Mucosa of descending colon (tissue), 3 donors: Measurements from ENCODE around the gene RAB44. TPM values are rescaled to one million over a fixed set of nuclear protein-coding genes. Genes with fewer than 3 reads are reported as not detected.
A peak's percentile ranks its signal among the peaks of the same experiment; 100 is the strongest.

ENCODE experiments used
- ATAC-seq: fragments of 200-7000 bp; cut with Tn5 transposase; one replicate; pipeline ENCODE4 v1.9.1; 2020; ENCODE audit warnings: mild to moderate bottlenecking, moderate library complexity
- DNase-seq, 3 donors: peaks; one replicate each; pipeline ENCODE4 v3.0.0-alpha.2; 2020
- H3K36me3 ChIP-seq: fragments of 200-600 bp; one replicate; pipeline ENCODE4 v1.8.0; 2021; ENCODE audit warnings: low read depth, mild to moderate bottlenecking
- H3K4me1 ChIP-seq: fragments of 200-600 bp; one replicate; pipeline ENCODE4 v1.8.0; 2021; ENCODE audit warnings: low read depth, mild to moderate bottlenecking
- H3K4me3 ChIP-seq: fragments of 200-600 bp; one replicate; pipeline ENCODE4 v1.8.0; 2021; ENCODE audit warnings: mild to moderate bottlenecking
- H3K9me3 ChIP-seq: fragments of 200-600 bp; one replicate; pipeline ENCODE4 v1.8.0; 2021; ENCODE audit warnings: mild to moderate bottlenecking
- intact Hi-C, 2 donors: fragments of 100-400 bp; cut with DNase I in 1 of 2; cut with micrococcal nuclease in 1 of 2; formaldehyde crosslinking; loops; one replicate each; pipeline versions ENCODE4 v1.11.0 to v1.11.1; 2022; cut with DNase I, micrococcal nuclease
- total RNA-seq, 3 donors: library from RNA; stranded (reverse); fragmentation: NEBNext Ultra II Directional in 2 of 3; extraction: Animal tissue kit (Norgen Biotek cat#: 25700) in 2 of 3; gene quantifications; one replicate each; pipeline versions ENCODE4 v1.2.1 to v1.2.4, GENCODE V29; 2021 to 2023
- TF ChIP-seq, protein P1 (sequence below): fragments of 200-600 bp; IDR thresholded peaks from one replicate; pipeline ENCODE4 v1.8.0; 2022; ENCODE audit warnings: antibody characterized with exemption, mild to moderate bottlenecking
- donor health status: DM: no; HTN: no; CAD: no; lungs with moderate emphysema.
- donor health status: DM: no; HTN: no; CAD: no.
- donor health status: DM: no; HTN: yes; CAD: no.

The RAB44 gene
- total RNA-seq, 3 donors from 2014 or later, result 0.32 to 0.53 (median 0.32) TPM

DNA sequence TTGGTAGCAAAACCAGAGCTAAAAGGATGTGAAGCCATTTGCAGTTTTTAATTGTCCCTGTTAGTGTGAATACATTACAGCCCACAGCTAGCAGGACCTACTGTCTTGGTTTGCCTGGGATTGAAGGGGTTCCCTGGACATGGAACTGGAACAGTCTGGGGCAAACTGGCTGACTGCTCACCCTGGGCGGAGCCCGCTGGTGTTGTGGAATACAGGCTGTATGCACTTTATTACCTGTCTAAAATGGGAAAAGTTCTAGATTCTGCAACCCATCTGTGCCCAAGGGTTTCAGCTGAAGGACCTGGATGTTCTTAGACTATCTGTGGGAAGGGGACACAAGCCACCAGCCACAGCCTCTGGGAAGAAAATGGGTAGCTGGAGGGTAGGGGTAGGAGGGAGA lies 31.3 kb upstream of the RAB44 start:
- DNase-seq (peak in 1 of 3 donors; percentile 29), ATAC-seq (no peak)
- H3K4me1 ChIP-seq, result peaks cover 9% of the 10 kb centered on the region
- intact Hi-C loops, result no loop called here
- H3K36me3 ChIP-seq, result no peaks in the 10 kb centered on the region
- H3K4me3 ChIP-seq, result no peak overlapping the region
- TF ChIP-seq, protein P1, sequence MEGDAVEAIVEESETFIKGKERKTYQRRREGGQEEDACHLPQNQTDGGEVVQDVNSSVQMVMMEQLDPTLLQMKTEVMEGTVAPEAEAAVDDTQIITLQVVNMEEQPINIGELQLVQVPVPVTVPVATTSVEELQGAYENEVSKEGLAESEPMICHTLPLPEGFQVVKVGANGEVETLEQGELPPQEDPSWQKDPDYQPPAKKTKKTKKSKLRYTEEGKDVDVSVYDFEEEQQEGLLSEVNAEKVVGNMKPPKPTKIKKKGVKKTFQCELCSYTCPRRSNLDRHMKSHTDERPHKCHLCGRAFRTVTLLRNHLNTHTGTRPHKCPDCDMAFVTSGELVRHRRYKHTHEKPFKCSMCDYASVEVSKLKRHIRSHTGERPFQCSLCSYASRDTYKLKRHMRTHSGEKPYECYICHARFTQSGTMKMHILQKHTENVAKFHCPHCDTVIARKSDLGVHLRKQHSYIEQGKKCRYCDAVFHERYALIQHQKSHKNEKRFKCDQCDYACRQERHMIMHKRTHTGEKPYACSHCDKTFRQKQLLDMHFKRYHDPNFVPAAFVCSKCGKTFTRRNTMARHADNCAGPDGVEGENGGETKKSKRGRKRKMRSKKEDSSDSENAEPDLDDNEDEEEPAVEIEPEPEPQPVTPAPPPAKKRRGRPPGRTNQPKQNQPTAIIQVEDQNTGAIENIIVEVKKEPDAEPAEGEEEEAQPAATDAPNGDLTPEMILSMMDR, result no peak
- no peaks in the 10 kb centered on the region for H3K9me3 ChIP-seq

DNA sequence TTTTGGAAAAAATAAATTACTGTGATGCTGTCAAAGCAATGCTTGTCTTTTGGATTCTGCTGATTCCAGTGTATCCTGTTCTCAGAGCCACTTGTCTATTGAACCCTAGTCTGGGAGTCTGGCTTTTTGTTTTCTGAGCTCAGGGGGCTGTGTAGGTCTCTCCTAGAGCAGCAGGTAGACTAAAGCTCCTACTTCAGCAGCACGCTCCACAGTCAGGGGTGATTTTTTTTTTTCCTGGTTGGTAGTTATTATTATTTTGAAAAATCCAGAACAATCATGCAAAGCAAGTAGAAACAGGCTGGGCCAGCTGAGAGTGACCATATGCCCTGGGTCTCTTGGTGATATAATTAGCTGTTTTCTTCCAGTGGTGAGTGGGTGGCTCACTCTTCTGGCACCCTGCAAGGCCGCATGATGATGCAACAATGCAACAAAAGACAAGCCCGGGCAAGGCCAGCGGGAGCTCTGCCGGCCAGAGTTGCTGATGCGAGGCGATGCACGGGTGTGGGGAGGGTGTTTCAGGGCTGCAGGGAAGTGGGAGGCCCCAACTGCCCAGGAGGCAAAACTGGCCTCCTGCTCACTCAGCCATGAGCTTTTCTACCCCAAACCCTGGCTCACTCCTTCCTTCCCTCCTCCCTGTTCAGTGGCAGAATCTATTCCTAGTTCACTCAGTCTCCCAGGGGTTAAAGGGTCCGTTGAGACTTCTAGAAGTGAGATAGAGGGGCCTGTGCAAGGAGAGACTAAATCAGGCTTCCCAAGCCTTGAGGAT lies 30.6 kb upstream of the RAB44 start:
- ATAC-seq (peak; percentile 66), DNase-seq (peak in 2 of 3 donors; percentile 60 to 82)
- Histone ChIP-seq H3K9me3 (no peaks in the 10 kb centered on the region), H3K36me3 (no peaks in the 10 kb centered on the region), H3K4me1 (peaks cover 9% of the 10 kb centered on the region), H3K4me3 (no peak overlapping the region)
- intact Hi-C loops, result no loop called here
- TF ChIP-seq, protein P1, result no peak

GRCh38 chr6:36668591-36668990 lies 29.0 kb upstream of the RAB44 start:
- no peaks in the 10 kb centered on the region for H3K36me3 ChIP-seq
- no peak for ATAC-seq
- TF ChIP-seq, protein P1, result no peak
- intact Hi-C loops, result no loop called here
- no peaks in the 10 kb centered on the region for H3K9me3 ChIP-seq
- H3K4me1 ChIP-seq, result no peaks in the 10 kb centered on the region
- no peak overlapping the region for H3K4me3 ChIP-seq
- no peak for DNase-seq

- no peak for DNase-seq
- Histone ChIP-seq H3K9me3 (no peaks in the 10 kb centered on the region), H3K36me3 (no peaks in the 10 kb centered on the region), H3K4me3 (no peak overlapping the region), H3K4me1 (no peaks in the 10 kb centered on the region)
- no peak for ATAC-seq
- TF ChIP-seq, protein P1, result no peak
- intact Hi-C loops, result no loop called here
Measured at GRCh38 chr6:36669002-36669401, 28.6 kb upstream of the RAB44 start.

- Histone ChIP-seq H3K4me3 (no peak overlapping the region), H3K4me1 (no peaks in the 10 kb centered on the region), H3K9me3 (no peaks in the 10 kb centered on the region), H3K36me3 (no peaks in the 10 kb centered on the region)
- DNase-seq (no peak), ATAC-seq (no peak)
- TF ChIP-seq, protein P1, result no peak
- intact Hi-C loops, result no loop called here
Measured at GRCh38 chr6:36670271-36670670, 27.4 kb upstream of the RAB44 start.
